PFSK-1 (cell line): Measurements from ENCODE around the gene TRIM47.

ENCODE experiments used
- FOXP2 ChIP-seq: optimal IDR thresholded peaks from 2 replicates; pipeline ENCODE3; 2011; ENCODE audit warnings: borderline replicate concordance, control low read depth, inconsistent platforms; ENCODE audit not compliant: insufficient read depth; ENCODE audit errors: extremely low read length, extremely low read depth
- POLR2AphosphoS5 ChIP-seq: IDR thresholded peaks from 2 replicates; pipeline ENCODE4 v1.6.1; 2012; ENCODE audit warnings: low read depth, mild to moderate bottlenecking, control low read depth, low read length, moderate library complexity
- SIN3A ChIP-seq: IDR thresholded peaks from 2 replicates; pipeline ENCODE4 v1.6.1; 2012; ENCODE audit warnings: mild to moderate bottlenecking, low read length, moderate library complexity, borderline replicate concordance; ENCODE audit not compliant: insufficient read depth
- TAF1 ChIP-seq: IDR thresholded peaks from 2 replicates; pipeline ENCODE4 v1.6.1; 2012; ENCODE audit warnings: low read length, control low read depth, borderline replicate concordance; ENCODE audit not compliant: insufficient read depth
- TF ChIP-seq, protein P1 (sequence below), 2 experiments: IDR thresholded peaks; 2 replicates each; pipeline versions ENCODE4 v1.6.1 to v1.8.0; 2011 to 2012; ENCODE audit warnings: low read depth in 2 of 2, low read length in 2 of 2, control low read depth in 1 of 2, inconsistent platforms in 1 of 2, mild to moderate bottlenecking in 1 of 2, moderate library complexity in 1 of 2; ENCODE audit not compliant: insufficient read depth in 1 of 2

Gene TRIM47

DNA sequence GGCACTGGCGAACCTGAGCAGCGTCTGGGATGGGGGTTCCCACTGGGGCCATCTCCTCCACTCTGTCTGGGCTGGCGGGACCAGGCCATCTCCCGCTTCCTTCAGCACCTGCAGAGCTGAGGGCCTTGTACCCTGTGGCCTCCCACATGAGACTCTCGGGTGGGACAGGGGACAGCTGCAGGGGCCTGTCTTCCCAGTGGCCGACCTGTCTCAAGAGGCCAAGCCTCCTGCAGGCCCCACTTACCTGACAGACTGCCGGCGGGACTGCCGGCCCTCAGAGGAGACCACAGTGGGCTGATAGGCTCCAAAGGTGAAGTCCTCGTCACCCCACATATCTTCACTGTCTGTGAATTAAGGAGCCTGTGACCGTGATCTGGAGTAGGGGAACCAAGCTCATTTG, 46.7 kb upstream of the TRIM47 start:
- TF ChIP-seq, protein P1, sequence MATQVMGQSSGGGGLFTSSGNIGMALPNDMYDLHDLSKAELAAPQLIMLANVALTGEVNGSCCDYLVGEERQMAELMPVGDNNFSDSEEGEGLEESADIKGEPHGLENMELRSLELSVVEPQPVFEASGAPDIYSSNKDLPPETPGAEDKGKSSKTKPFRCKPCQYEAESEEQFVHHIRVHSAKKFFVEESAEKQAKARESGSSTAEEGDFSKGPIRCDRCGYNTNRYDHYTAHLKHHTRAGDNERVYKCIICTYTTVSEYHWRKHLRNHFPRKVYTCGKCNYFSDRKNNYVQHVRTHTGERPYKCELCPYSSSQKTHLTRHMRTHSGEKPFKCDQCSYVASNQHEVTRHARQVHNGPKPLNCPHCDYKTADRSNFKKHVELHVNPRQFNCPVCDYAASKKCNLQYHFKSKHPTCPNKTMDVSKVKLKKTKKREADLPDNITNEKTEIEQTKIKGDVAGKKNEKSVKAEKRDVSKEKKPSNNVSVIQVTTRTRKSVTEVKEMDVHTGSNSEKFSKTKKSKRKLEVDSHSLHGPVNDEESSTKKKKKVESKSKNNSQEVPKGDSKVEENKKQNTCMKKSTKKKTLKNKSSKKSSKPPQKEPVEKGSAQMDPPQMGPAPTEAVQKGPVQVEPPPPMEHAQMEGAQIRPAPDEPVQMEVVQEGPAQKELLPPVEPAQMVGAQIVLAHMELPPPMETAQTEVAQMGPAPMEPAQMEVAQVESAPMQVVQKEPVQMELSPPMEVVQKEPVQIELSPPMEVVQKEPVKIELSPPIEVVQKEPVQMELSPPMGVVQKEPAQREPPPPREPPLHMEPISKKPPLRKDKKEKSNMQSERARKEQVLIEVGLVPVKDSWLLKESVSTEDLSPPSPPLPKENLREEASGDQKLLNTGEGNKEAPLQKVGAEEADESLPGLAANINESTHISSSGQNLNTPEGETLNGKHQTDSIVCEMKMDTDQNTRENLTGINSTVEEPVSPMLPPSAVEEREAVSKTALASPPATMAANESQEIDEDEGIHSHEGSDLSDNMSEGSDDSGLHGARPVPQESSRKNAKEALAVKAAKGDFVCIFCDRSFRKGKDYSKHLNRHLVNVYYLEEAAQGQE (IDR thresholded peaks at IDR 0.05; ENCODE audit: insufficient read depth in 1 of 2, low read depth in 2 of 2, low read length in 2 of 2) = no peak
- TF ChIP-seq POLR2AphosphoS5 (no peak), FOXP2 (no peak), SIN3A (no peak), TAF1 (no peak)

DNA sequence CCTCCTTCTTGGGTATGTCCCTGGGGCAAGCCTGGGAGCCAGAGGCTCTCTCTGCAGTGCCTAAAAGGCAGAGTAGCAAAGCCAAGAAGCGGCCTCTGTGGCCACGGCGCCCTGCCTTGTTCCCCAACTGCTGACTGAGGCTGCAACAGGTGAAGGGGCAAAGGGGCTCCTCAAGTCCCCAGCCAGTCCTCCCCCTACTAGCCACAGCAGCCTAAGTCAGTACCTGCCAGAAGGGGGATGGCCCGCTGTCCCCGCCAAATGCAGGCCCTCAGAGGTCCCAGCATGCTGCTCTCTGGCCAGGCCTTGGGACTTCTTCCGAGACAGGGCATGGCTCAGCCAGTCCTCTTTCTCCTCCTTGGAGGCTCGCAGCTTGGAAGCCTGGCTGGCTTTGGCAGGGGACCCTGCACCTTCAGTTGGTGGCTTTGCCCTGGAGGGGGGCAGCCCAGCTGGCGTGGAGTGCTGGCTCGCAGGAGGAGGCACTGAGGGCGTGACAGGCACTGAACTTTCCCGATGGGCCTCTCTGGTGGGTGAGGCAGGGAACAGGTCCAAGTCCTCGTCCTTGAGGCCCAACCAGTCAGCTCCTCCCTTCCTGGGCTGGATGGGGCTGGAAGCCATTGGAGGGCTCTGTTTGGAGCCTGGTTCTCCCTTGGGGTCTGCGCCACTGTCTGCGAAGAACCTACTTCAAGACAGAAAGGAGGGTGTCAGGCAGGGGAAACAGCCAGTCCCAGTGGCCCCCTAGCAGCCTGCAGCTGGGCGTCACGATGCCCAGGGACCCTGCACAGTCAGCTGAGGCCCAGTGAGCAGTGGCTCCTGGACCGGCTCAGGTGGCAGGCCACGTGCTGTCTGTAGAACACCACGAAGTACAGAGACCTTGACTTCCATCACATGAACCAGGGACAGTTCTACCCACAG, 44.8 kb upstream of the TRIM47 start:
- TF ChIP-seq POLR2AphosphoS5 (no peak), TAF1 (no peak), FOXP2 (no peak)
- TF ChIP-seq, protein P1 (IDR thresholded peaks at IDR 0.05; ENCODE audit: insufficient read depth in 1 of 2, low read depth in 2 of 2, low read length in 2 of 2) = no peak

DNA sequence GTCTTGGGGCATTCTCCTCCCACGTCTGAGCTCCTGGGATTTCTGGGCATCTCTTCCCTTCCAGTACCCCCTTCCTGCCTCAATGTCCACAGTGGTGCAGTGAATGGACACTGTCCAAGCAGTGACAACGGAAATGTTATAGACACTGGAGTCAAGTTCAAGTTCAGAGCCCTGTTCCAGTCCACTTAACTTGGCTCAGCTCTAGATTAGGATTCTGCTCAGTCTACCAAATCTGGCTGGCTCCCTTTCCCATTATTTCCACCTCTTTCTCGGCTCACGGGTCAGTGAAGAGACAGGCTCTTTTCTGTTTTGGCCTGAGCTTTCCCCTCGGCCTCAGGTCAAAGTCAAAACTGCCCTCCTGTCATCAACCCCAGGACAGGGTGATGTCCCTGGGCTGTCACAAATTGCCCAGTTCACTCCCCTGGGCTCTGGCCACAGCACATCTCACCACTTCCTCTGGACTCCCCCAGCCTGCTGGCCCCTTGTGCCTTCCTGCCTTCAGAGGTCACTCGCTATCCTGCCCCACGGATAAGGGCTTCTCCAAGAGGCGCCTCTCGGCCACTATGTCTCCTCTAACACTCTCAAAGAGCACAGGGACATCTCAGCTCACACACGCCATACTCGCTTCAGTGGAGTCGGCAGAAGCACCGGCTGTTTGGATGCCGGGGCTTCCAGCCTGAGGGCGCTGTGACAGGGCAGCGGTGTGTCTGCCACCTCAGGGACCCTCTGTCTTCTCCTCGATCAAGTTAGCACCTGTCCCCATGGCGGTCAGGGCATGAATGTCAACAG, 44.0 kb upstream of the TRIM47 start:
- no peak for TF ChIP-seq SIN3A
- no peak for TF ChIP-seq TAF1
- TF ChIP-seq, protein P1 (IDR thresholded peaks at IDR 0.05; ENCODE audit: insufficient read depth in 1 of 2, low read depth in 2 of 2, low read length in 2 of 2) = no peak
- TF ChIP-seq FOXP2 = no peak
- TF ChIP-seq POLR2AphosphoS5 = no peak

DNA sequence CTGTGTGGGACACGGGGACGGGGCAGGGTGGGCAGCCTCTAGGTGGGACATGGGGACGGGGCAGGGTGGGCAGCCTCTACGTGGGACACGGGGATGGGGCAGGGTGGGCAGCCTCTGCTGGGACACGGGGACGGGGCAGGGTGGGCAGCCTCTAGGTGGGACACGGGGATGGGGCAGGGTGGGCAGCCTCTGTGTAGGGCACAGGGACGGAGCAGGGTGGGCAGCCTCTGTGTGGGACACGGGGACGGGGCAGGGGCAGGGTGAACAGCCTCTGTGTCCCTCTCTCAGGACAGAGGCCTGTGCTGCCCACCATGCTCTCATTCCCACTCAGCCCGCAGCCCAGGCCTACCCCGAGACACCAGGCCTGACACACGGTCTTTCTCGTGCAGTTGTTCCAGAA, 43.2 kb upstream of the TRIM47 start:
- no peak for TF ChIP-seq SIN3A
- TF ChIP-seq TAF1 = no peak
- no peak for TF ChIP-seq FOXP2
- no peak for TF ChIP-seq POLR2AphosphoS5
- TF ChIP-seq, protein P1 (IDR thresholded peaks at IDR 0.05; ENCODE audit: insufficient read depth in 1 of 2, low read depth in 2 of 2, low read length in 2 of 2) = no peak
